NOMO-1 treated with DMSO at 0.1 percent for 48 hours (cell line): ENCODE measurements around the gene SLC39A1.
A peak's percentile ranks its signal among the peaks of the same experiment; 100 is the strongest.
"Not testable (repeated sequence)": the region's sequence is repeated elsewhere in the genome, so short reads cannot be mapped to it uniquely, and the experiment has no call there.

Source experiments
- DNase-seq: peaks from one replicate; lab custom pipeline; 2025; ENCODE audit not compliant: unreplicated experiment; lab: John Stamatoyannopoulos, UW

The SLC39A1 gene

GRCh38 chr1:153963030-153963849 is at the start of gene SLC39A1:
Gene SLC39A1 (minus strand): TSS chr1:153963537. CDS start chr1:153962715, 822 bp downstream.
- DNase-seq = peak; percentile 91

- DNase-seq = not testable (repeated sequence)
These were observed 49.2 kb upstream of the SLC39A1 start for GRCh38 chr1:154012543-154012942.

- no peak for DNase-seq
These were observed 48.8 kb upstream of the SLC39A1 start for GRCh38 chr1:154012129-154012528.

GRCh38 chr1:154006136-154006535 is 42.8 kb upstream of the SLC39A1 start:
- no peak for DNase-seq

- no peak for DNase-seq
These were observed 37.1 kb upstream of the SLC39A1 start for GRCh38 chr1:154000420-154000819.

GRCh38 chr1:153996882-153997281 is 33.5 kb upstream of the SLC39A1 start:
- not testable (repeated sequence) for DNase-seq

- no peak for DNase-seq
These were observed 32.3 kb upstream of the SLC39A1 start for GRCh38 chr1:153995640-153996039.

- no peak for DNase-seq
These were observed 31.9 kb upstream of the SLC39A1 start for GRCh38 chr1:153995202-153995601.

GRCh38 chr1:153991806-153992205 is 28.5 kb upstream of the SLC39A1 start:
- DNase-seq = no peak

GRCh38 chr1:153991151-153991630 is 27.9 kb upstream of the SLC39A1 start:
- DNase-seq = no peak

GRCh38 chr1:153990468-153991150 is 27.3 kb upstream of the SLC39A1 start, which contains the start of gene RPS27:
Gene RPS27 (plus strand): TSS chr1:153990762. CDS start chr1:153990797, 35 bp downstream.
- DNase-seq = peak; percentile 98

- DNase-seq = no peak
These were observed 24.3 kb upstream of the SLC39A1 start for GRCh38 chr1:153987621-153988020.

GRCh38 chr1:153985941-153986761 is 22.8 kb upstream of the SLC39A1 start, which contains the start of gene RAB13:
Gene RAB13 (minus strand): TSS chr1:153986339. CDS start chr1:153986236, 103 bp downstream.
- peak; percentile 38 for DNase-seq

- DNase-seq = no peak
These were observed 22.1 kb upstream of the SLC39A1 start for GRCh38 chr1:153985341-153985912.

- no peak for DNase-seq
These were observed 21.0 kb upstream of the SLC39A1 start for GRCh38 chr1:153984123-153984894.

GRCh38 chr1:153981735-153982134 is 18.4 kb upstream of the SLC39A1 start:
- DNase-seq = not testable (repeated sequence)

- DNase-seq = not testable (repeated sequence)
These were observed 15.8 kb upstream of the SLC39A1 start for GRCh38 chr1:153979091-153979490.

- DNase-seq = no peak
These were observed 15.1 kb upstream of the SLC39A1 start for GRCh38 chr1:153978274-153978909.
